IPS-NIHi7 (cell line): ENCODE measurements around the gene TTPAL.

Source experiments
- DNase-seq: peaks from one replicate; pipeline ENCODE4 v3.0.0; 2012; ENCODE audit warnings: mixed read lengths; ENCODE audit errors: extremely low spot score

The TTPAL gene

GRCh38 chr20:44475694-44476560 is at the start of gene TTPAL:
Gene TTPAL (plus strand): TSS chr20:44475874. CDS start chr20:44480000, 4,126 bp downstream.
- DNase-seq, result peak; percentile 97

DNA sequence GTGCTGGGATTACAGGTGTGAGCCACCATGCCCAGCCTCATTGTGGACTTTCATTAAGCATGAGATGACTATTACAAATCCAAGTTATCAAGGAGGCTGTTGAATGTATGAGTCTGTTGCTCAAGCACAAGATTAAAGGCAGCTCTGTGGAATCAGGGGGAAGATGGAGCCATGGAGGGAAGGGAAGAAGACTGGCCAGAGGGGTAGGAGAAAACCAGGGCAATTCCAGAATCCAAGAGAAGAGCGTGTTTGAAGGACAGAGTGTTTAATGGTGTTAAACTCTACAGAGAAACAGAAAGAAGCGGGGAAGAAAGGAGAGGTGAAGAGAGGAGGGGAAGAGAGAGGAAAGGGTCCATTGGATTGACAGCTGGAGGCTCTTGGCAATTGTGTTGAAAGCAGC is 49.8 kb upstream of the TTPAL start:
- no peak for DNase-seq

DNA sequence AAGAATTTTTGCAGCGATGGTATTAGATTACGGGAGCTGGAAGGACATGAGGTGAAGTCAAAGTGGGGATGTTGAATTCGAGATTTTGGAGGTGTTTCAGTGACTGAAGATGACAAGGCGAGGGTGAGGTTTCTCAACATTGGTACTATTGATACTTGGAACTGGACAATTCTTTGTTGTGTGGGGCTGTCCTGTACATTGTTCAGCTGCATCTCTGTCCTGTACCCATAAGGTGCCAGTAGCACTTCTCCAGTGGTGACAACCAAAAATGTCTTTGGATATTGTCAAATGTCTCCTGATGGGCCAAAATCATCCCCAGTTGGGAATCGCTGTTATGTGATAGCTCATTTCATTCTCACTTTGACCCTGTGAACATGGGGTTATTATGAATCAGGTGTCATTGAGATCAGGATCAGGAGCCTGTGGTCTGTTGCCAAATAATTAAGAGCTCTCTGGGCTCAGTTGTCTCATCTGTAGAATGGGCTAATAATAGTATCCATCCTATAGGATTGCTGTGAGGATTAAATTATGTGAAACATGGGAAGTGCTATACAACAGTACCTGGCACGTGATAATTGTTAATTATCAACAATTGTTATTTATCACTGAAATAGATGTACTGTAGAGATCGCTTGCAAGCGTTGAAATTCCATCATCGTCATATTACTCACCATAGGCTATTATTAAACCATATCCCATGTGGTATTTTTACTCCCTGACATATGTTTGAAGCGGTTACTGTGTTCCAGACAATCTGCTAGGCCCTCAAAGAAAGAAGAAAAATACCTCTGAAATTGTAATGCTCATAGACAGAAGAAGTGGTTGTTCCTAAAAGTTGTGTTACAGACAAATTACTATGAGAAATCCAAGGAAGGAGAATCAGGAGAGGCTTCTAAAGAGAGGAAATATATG is 48.5 kb upstream of the TTPAL start:
- DNase-seq, result no peak

GRCh38 chr20:44427804-44428173 is 47.9 kb upstream of the TTPAL start:
- DNase-seq, result no peak

DNA sequence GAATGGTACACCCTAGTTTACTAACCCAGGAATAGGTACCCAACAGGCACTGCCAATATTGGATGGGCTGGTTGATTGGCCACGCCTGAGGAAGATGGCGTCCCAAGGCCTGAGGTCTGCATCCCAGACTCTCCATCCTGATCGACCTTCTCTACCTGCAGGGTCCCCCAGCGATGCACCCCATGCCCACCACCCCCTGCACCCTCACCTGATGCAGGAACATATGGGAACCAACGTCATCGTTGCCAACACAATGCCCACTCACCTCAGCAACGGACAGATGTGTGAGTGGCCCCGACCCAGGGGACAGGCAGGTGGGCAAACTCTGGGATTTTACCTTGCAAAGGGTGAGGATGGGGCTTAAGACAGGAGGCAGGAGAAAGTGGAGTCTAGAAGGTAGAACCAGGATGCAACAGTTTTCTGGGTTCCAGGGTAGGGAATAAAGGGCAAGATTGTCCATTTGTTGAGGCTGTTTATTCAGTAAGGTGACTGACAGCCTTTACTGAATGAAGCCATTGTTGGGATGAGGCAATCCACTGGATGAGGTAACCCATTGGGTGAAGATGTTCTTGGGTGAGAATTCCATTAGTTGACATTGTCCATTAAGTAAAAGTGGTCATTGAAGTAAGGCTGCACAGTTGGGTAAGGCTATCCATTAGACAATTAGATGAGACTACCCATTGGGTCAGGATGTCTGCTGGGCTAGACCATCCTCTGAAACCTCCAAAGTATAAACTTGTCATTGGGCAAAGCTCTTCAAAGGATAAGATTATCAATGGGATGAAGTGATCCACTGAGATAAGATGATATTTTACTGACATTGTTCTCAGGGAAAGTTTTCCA is 47.3 kb upstream of the TTPAL start:
- DNase-seq, result no peak

GRCh38 chr20:44429017-44429339 is 46.7 kb upstream of the TTPAL start:
- DNase-seq, result no peak

DNA sequence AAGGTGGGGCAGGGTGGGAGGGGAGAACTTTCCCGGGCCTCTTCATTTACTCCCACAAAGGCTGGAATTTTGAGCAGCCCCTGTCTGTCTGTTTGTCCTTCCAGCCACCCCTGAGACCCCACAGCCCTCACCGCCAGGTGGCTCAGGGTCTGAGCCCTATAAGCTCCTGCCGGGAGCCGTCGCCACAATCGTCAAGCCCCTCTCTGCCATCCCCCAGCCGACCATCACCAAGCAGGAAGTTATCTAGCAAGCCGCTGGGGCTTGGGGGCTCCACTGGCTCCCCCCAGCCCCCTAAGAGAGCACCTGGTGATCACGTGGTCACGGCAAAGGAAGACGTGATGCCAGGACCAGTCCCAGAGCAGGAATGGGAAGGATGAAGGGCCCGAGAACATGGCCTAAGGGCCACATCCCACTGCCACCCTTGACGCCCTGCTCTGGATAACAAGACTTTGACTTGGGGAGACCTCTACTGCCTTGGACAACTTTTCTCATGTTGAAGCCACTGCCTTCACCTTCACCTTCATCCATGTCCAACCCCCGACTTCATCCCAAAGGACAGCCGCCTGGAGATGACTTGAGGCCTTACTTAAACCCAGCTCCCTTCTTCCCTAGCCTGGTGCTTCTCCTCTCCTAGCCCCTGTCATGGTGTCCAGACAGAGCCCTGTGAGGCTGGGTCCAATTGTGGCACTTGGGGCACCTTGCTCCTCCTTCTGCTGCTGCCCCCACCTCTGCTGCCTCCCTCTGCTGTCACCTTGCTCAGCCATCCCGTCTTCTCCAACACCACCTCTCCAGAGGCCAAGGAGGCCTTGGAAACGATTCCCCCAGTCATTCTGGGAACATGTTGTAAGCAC is 46.0 kb upstream of the TTPAL start:
- DNase-seq, result no peak

GRCh38 chr20:44430270-44431065 is 45.2 kb upstream of the TTPAL start:
- no peak for DNase-seq

- DNase-seq, result no peak
These were observed 44.6 kb upstream of the TTPAL start for GRCh38 chr20:44431118-44431501.

GRCh38 chr20:44431502-44432234 is 44.0 kb upstream of the TTPAL start:
- no peak for DNase-seq

DNA sequence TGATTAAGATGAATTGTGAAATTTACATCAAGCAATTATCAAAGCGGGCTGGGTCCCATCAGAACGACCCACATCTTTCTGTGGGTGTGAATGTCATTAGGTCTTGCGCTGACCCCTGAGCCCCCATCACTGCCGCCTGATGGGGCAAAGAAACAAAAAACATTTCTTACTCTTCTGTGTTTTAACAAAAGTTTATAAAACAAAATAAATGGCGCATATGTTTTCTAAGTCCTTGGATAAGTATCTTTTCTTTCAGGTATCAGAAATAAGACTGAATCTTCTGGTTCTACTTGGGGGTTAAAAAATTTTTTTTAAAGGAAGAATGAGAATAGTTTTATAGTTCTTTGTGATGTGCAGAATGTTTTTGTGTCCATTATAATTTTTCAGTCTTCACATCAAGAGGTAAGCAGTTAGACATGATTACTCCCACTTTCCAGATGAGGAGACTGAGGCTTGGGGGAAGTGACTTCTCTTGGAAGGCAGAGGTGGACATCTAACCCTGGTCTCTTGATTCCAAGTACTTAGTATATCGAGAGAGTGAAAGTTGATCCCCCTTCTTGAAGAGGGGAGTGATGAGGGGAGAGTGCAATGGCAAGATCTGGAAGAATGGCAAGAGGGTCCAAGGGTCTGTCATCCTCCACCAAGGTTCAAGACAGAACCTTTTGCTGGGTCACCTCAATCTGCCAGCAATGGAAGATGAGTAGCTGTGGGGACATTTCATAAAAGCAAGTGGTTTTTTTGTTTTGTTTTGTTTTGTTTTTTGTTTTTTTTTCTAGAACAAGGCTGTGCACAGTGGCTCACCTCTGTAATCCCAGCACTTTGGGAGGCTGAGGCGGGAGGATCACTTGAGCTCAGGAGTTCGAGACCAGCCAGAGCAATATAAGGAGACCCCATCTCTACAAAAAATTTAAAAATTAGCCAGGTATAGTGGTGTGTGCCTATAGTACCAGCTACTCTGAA is 42.8 kb upstream of the TTPAL start:
- no peak for DNase-seq

GRCh38 chr20:44433751-44434538 is 41.7 kb upstream of the TTPAL start:
- no peak for DNase-seq

DNA sequence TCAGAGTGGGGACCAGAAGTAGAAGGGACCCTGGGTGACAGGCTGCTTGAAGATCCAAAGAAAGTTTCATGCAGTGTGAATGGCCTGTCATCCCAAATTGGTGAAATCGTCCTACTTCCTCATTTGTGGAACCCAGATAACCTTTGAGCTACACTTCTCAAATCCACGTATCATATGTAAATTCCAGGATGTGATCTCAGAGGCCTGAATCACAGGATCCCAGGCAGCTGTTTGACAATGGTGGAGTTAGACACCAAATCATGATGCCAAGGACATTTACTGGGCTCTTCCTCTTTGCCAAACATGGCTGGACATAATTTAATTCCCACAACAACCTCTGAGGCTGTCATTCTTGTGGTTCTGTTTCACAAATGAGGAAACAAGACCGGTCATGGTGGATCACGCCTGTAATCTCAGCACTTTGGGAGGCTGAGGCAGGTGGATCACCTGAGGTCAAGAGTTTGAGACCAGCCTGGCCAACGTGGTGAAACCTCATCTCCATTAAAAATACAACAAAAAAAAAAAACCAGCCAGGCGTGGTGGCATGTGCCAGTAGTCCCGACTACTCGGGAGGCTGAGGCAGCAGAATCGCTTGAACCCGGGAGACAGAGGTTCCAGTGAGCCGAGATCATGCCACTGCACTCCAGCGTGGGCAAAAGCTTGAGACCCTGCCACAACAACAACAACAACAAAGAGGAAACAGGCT is 39.9 kb upstream of the TTPAL start:
- no peak for DNase-seq

GRCh38 chr20:44436393-44436792 is 39.3 kb upstream of the TTPAL start:
- DNase-seq, result no peak

GRCh38 chr20:44437497-44437896 is 38.2 kb upstream of the TTPAL start:
- no peak for DNase-seq

- DNase-seq, result no peak
These were observed 36.9 kb upstream of the TTPAL start for GRCh38 chr20:44438782-44439181.

- no peak for DNase-seq
These were observed 36.4 kb upstream of the TTPAL start for GRCh38 chr20:44439318-44439717.
